ENCODE data around the gene ESPL1. TPM values are rescaled to one million over a fixed set of nuclear protein-coding genes. Genes with fewer than 3 reads are reported as not detected.
"Not testable (repeated sequence)": the region's sequence is repeated elsewhere in the genome, so short reads cannot be mapped to it uniquely, and the experiment has no call there.

Gene ESPL1
- total RNA-seq, 1 donor from 2014 or later, result 6.7 TPM

GRCh38 chr12:53258541-53259539 lies 9.3 kb upstream of the ESPL1 start:
- DNase-seq (ENCODE audit: low read depth, low spot score), result no peak

- no peak for DNase-seq (ENCODE audit: low read depth, low spot score)
Measured at GRCh38 chr12:53259891-53260290, 8.2 kb upstream of the ESPL1 start.

- no peak for DNase-seq (ENCODE audit: low read depth, low spot score)
Measured at GRCh38 chr12:53265783-53266182, 2.3 kb upstream of the ESPL1 start.

- DNase-seq (ENCODE audit: low read depth, low spot score), result no peak
Measured at GRCh38 chr12:53267306-53267998, 647 bp upstream of the ESPL1 start.

- DNase-seq (ENCODE audit: low read depth, low spot score), result no peak
Measured at GRCh38 chr12:53268630-53269562, 797 bp downstream of the ESPL1 start.

DNA sequence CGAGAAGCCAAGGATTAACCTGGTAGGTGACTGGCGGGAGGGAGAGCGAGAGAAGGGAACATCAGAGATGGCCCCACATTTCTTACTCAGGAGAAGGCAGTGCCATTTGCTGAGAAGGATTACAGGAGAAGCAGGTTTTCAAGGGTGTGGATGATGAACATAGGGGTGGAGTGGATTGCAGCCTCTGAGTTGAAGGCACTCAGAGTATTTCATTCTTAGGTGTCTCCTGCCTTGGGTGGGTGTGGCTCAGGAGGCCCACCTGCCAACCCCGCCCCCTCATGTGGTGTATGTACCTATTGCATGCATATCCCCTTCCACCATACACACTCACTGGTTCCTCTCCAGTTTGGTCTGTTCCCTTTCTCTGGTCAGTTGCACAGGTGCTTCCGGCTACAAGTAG lies 6.3 kb downstream of the ESPL1 start:
- DNase-seq (ENCODE audit: low read depth, low spot score), result no peak

- DNase-seq (ENCODE audit: low read depth, low spot score), result no peak
Measured at GRCh38 chr12:53276511-53276910, 8.4 kb downstream of the ESPL1 start.

- DNase-seq (ENCODE audit: low read depth, low spot score), result no peak
Measured at GRCh38 chr12:53277981-53278380, 9.9 kb downstream of the ESPL1 start.

- no peak for DNase-seq (ENCODE audit: low read depth, low spot score)
Measured at GRCh38 chr12:53279283-53279869, 11.3 kb downstream of the ESPL1 start.

- no peak for DNase-seq (ENCODE audit: low read depth, low spot score)
Measured at GRCh38 chr12:53279888-53280498, 11.9 kb downstream of the ESPL1 start.

GRCh38 chr12:53286448-53286847 lies 18.3 kb downstream of the ESPL1 start:
- DNase-seq (ENCODE audit: low read depth, low spot score), result no peak

DNA sequence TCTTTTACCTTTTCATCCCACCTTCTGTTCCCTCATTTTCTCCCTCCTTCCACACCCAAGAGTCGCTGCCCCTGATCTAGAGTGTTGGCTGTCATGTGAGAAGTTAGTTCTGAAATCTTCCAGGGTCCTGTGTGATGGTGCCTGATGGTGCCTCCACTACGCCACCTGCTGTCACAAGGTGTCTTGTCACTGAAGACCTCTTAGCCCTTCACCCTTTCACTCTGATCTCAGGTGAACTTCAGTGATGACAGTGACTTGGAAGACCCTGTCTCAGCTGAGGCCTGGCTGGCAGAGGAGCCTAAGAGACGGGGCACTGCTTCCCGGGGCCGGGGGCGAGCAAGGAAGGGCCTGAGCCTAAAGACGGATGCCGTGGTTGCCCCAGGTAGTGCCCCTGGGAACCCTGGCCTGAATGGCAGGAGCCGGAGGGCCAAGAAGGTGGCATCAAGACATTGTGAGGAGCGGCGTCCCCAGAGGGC lies 19.7 kb downstream of the ESPL1 start:
- DNase-seq (ENCODE audit: low read depth, low spot score), result no peak

- DNase-seq (ENCODE audit: low read depth, low spot score), result no peak
Measured at GRCh38 chr12:53288322-53288721, 20.2 kb downstream of the ESPL1 start.

- no peak for DNase-seq (ENCODE audit: low read depth, low spot score)
Measured at GRCh38 chr12:53289891-53290290, 21.8 kb downstream of the ESPL1 start.

- DNase-seq (ENCODE audit: low read depth, low spot score), result no peak
Measured at GRCh38 chr12:53290661-53291060, 22.6 kb downstream of the ESPL1 start.

GRCh38 chr12:53292426-53292825 lies 24.3 kb downstream of the ESPL1 start:
- DNase-seq (ENCODE audit: low read depth, low spot score), result no peak

DNA sequence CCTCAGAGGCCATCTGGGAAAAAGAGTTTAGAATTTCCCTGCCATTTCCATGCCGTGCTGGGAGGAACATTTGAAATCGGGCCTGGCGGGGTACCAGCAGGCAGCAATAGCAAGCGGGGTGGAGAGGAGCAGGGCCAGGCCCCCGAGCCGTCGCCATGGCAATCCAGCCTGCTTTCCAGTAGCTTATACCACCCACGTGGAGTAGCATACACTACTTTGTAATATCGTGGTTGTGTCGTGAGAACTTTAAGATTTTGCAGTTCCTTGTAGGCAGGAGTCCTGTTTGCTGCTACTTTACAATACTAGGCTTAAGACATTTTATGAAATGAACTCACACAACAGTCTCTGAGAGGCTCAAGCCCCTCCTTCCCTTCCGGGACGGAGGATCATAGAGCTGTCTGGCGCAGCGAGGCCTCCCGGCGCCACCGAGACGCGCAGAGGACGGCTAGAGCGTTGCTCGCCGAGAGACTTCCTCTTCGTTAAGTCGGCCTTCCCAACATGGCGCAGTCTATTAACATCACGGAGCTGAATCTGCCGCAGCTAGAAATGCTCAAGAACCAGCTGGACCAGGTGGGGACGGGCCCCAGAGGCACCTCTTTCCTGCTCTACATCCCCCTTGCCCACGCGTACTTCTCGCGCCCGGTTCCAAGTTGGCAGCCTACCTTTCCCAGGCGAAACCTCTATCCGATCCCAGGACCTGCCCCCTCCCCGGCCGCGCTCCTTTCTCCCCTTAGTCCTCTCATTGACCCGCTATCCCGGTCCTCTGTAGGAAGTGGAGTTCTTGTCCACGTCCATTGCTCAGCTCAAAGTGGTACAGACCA lies 27.2 kb downstream of the ESPL1 start, which contains the start of gene PFDN5:
TSS of gene PFDN5 (plus strand) at position 473 of the 821 bp plus-strand sequence. CDS start at position 499, 26 bp downstream.
- DNase-seq (ENCODE audit: low read depth, low spot score), result peak; percentile 84

DNA sequence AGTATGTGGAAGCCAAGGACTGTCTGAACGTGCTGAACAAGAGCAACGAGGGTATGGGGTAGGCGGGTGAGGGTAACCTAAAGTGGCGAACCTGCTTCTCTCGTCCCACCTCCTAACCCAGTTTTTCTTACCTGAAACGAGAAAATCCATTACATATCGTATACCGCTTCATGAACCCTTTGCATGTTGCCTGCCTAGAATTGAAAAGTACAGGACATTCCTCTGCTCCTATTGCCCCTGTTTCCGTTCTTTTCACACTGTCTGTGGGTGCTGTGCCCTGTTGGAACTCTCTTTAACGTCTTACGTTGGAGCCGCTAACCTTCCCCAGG lies 27.8 kb downstream of the ESPL1 start:
- no peak for DNase-seq (ENCODE audit: low read depth, low spot score)

DNA sequence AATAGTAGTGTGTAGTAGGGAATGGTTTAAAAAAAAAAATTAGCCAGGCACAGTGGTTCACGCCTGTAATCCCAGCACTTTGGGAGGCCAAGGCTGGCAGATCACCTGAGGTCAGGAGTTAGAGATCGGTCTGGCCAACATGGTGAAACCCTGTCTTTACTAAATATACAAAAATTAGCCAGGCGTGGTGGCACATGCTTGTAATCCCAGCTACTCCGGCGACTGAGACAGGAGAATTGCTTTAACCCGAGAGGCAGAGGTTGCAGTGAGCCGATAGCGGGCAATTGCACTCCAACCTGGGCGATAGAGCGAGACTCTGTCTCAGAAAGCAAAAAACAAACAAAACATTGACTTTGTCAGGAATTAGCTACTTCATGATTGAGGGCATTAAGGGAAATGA lies 29.0 kb downstream of the ESPL1 start:
- not testable (repeated sequence) for DNase-seq (ENCODE audit: low read depth, low spot score)

GRCh38 chr12:53298164-53298563 lies 30.1 kb downstream of the ESPL1 start:
- no peak for DNase-seq (ENCODE audit: low read depth, low spot score)
